M059J (cell line): ENCODE results near the gene NPR1. TPM values are rescaled to one million over a fixed set of nuclear protein-coding genes. Genes with fewer than 3 reads are reported as not detected.
"Not testable (repeated sequence)": the region's sequence is repeated elsewhere in the genome, so short reads cannot be mapped to it uniquely, and the experiment has no call there.

Experiments used
- DNase-seq: peaks from one replicate; pipeline ENCODE4 v3.0.0-alpha.2; 2012; ENCODE audit warnings: low read depth
- total RNA-seq: library from RNA; depleted of rRNA; stranded (reverse); fragments of >200 nt; shearing (Covaris generic); gene quantifications from 2 replicates; pipeline ENCODE4 v1.2.3, GENCODE V29; 2014; rRNA removed

NPR1 gene
- total RNA-seq, 1 experiment from 2014 or later = not detected

DNA sequence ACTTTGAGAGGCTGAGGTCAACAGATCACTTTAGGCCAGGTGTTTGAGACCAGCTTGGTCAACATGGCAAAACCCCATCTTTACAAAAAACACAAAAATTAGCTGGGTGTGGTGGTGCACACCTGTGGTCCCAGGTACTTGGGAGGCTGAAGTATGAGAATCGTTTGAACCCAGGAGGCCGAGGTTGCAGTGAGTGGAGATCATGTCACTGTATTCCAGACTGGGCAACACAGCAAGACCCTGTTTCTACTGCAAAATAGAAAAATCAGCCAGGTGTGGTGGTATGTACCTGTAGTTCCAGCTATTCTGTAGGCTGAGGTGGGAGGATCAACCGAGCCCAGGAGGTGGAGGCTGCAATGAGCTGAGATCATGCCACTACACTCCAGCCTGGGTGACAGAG is 45.2 kb downstream of the NPR1 start:
- DNase-seq = no peak

- not testable (repeated sequence) for DNase-seq
These were observed 46.1 kb downstream of the NPR1 start for GRCh38 chr1:153724634-153725033.

GRCh38 chr1:153727463-153728304 is 49.2 kb downstream of the NPR1 start, which contains the start of gene INTS3:
INTS3 (plus strand) TSS chr1:153728050; CDS start chr1:153728635, 585 bp downstream.
- peak; percentile 100 for DNase-seq

DNA sequence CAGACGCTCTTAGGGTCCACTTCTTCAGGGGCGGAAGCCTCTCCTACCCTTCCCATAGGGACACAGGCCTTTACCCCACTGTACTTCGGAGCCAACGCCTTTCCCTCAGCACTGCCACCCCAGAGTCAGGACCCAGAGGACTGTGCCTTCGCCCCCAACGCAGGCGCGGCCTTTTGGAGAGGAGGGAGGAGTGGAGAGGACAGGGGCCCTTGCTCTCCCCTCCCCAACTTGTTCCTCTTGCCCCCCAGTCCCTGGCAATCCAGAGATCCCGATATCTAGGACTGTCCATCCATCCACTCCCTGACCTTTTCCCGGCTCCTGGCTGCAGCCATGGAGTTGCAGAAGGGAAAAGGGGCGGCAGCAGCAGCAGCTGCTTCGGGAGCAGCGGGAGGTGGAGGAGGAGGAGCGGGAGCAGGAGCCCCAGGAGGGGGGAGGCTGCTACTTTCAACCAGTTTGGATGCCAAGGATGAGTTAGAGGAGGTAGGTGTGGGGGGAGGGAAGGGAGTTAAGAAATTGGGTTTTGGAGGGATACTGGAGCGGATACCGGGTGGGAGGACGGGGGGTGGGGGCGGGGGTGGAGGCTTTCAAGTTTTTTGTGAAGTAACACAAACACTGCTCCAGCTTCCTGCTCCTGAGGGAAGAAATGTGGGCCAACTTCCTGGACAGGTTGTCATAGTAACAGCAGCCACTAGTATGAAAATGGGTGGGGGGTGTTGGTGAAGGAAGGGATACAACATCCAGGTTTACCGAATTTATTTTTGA is 50.0 kb downstream of the NPR1 start:
- DNase-seq = peak; percentile 61

DNA sequence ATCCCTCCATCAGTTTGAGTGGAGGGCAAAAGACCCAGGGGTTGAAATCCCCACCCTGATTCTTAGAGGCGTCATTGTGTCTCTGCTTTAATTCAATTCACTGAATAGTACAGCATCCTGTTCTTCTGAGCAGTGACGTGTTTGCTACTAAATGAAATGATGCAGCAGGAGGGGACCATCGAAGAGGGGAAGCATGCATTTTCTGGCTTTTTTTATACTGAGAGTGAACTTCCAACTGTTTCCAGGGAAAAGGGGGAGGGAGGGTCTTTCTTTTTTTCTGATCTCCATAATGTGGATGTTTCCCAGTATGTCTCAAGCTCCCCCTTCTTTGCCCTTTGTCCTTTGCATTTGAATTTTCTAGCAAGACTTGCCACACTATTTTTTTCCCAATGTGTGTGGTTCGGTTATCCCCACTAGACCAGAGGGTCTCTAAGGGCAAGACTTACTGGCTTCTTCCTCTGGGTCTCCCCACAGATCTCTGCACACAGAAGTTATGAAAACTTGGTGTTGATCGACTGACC is 52.0 kb downstream of the NPR1 start:
- DNase-seq = no peak

- peak; percentile 18 for DNase-seq
These were observed 55.5 kb downstream of the NPR1 start for GRCh38 chr1:153733970-153734369.

GRCh38 chr1:153734396-153735089 is 56.1 kb downstream of the NPR1 start:
- no peak for DNase-seq

DNA sequence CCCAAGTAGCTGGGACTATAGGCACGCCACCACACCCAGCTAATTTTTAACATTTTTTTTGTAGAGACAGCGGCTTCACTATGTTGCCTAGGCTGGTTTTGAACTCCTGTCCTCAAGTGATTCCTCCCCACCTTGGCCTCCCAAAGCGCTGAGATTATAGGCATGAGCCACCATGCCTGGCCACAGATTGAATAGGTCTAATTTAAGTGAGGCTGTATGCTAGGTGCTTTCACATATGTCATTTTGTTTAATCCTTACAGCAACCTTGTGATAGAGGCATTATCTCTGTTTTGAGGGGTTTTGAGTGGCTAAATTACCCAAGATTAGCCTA is 56.6 kb downstream of the NPR1 start:
- DNase-seq = no peak

DNA sequence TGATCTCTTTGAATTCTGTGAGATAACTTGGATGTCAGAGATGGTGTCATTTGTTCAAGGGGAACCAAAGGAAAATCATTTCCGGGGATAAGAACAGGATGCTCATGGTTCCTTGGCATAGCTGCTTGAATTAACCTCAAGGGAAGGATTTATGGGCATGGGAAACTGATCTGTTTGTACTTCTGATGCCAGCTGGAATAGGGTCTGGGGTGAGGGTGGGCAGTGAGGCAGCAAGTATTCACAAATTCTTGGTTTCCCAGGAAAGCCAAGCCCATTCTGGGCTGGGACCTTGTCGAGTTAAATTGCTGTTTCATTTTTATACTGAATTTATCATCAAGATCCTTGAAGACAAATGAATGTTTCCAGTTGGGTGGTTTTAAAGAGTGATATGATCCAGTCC is 63.5 kb downstream of the NPR1 start:
- no peak for DNase-seq

- peak; percentile 64 for DNase-seq
These were observed 64.1 kb downstream of the NPR1 start for GRCh38 chr1:153742411-153743142.

Other genes with a start within 250 kb of the NPR1 start
- gene S100A7, start 218.0 kb upstream of the NPR1 start, total RNA-seq = not detected in 2 replicates
- gene S100A6, start 142.7 kb upstream of the NPR1 start, total RNA-seq = 526 and 547 TPM in 2 replicates
- gene S100A5, start 137.8 kb upstream of the NPR1 start, total RNA-seq = not detected in 2 replicates
- gene S100A4, start 132.9 kb upstream of the NPR1 start, total RNA-seq = 2.9 and 12.3 TPM in 2 replicates
- 5.2 and 5.8 TPM in 2 replicates for gene S100A3, start 129.4 kb upstream of the NPR1 start, total RNA-seq
- gene S100A2, start 112.8 kb upstream of the NPR1 start, total RNA-seq = 14.4 and 19.6 TPM in 2 replicates
- 138 and 163 TPM in 2 replicates for gene S100A16, start 65.6 kb upstream of the NPR1 start, total RNA-seq
- gene S100A14, start 62.4 kb upstream of the NPR1 start, total RNA-seq = not detected in 2 replicates
- 206 and 207 TPM in 2 replicates for gene S100A13, start 51.2 kb upstream of the NPR1 start, total RNA-seq
- 0.42 TPM in 1 of 2 replicates, not detected in the other for gene S100A1, start 50.3 kb upstream of the NPR1 start, total RNA-seq
- 36.0 and 37.1 TPM in 2 replicates for gene CHTOP, start 44.6 kb upstream of the NPR1 start, total RNA-seq
- 72.6 and 90.2 TPM in 2 replicates for gene SNAPIN, start 20.0 kb upstream of the NPR1 start, total RNA-seq
- 278 and 330 TPM in 2 replicates for gene ILF2, start 7.7 kb upstream of the NPR1 start, total RNA-seq
- gene INTS3, start 49.4 kb downstream of the NPR1 start, total RNA-seq = 21.4 and 37.0 TPM in 2 replicates
- gene SLC27A3, start 96.7 kb downstream of the NPR1 start, total RNA-seq = 1.2 and 3.7 TPM in 2 replicates
- 8.7 and 11.0 TPM in 2 replicates for gene GATAD2B, start 244.3 kb downstream of the NPR1 start, total RNA-seq